ENCODE measurements around the gene ABCD3. TPM values are rescaled to one million over a fixed set of nuclear protein-coding genes. Genes with fewer than 3 reads are reported as not detected.
"Not testable (repeated sequence)": the region's sequence is repeated elsewhere in the genome, so short reads cannot be mapped to it uniquely, and the experiment has no call there.

Gene ABCD3
- total RNA-seq, 1 donor from 2014 or later: 38.4 TPM

GRCh38 chr1:94562519-94563260, 144.5 kb downstream of the ABCD3 start:
- TF ChIP-seq EZH2 (IDR thresholded peaks at IDR 0.05; ENCODE audit: insufficient read depth, low read length) (no peak), CTCF (IDR thresholded peaks at IDR 0.05; ENCODE audit: insufficient read depth, low read depth, low read length) (no peak)
- Mint-ChIP-seq H3K4me3 (ENCODE audit: unreplicated experiment) (no peak overlapping the region), H3K4me1 (ENCODE audit: low read depth, unreplicated experiment) (peaks cover 10% of the 10 kb centered on the region), H3K9me3 (ENCODE audit: unreplicated experiment) (peaks cover 5% of the 10 kb centered on the region), H3K36me3 (ENCODE audit: low read depth, unreplicated experiment) (no peaks in the 10 kb centered on the region), H3K27me3 (ENCODE audit: low read depth, unreplicated experiment) (no peaks in the 10 kb centered on the region), H3K27ac (ENCODE audit: unreplicated experiment) (no peak overlapping the region)
- no peaks in the 10 kb centered on the region for H4K20me1 ChIP-seq (ENCODE audit: insufficient read depth, low read length)
- H3K9ac ChIP-seq (ENCODE audit: low read length): no peak overlapping the region
- no peaks in the 10 kb centered on the region for H3K79me2 ChIP-seq (ENCODE audit: insufficient read depth, low read length)
- DNase-seq (ENCODE audit: low read depth): no peak
- H2AFZ ChIP-seq (ENCODE audit: low read depth, low read length): no peak overlapping the region
- no peak overlapping the region for H3K4me2 ChIP-seq (ENCODE audit: low read length)
- FAIRE-seq: no peak
- no peaks in the 10 kb centered on the region for H3K9me3 ChIP-seq (ENCODE audit: insufficient read depth, low read depth, low read length)
- no peaks in the 10 kb centered on the region for H3K27me3 ChIP-seq (ENCODE audit: insufficient read depth, low read length)
- H3K4me1 ChIP-seq (ENCODE audit: insufficient read depth, low read length): no peaks in the 10 kb centered on the region
- H3K36me3 ChIP-seq (ENCODE audit: insufficient read depth, low read length): no peaks in the 10 kb centered on the region
- no peak overlapping the region for H3K27ac ChIP-seq (ENCODE audit: low read depth, low read length)
- H3K4me3 ChIP-seq (ENCODE audit: insufficient read depth, low read depth, low read length): no peak overlapping the region

GRCh38 chr1:94565901-94566300, 147.7 kb downstream of the ABCD3 start:
- no peaks in the 10 kb centered on the region for H3K4me1 ChIP-seq (ENCODE audit: insufficient read depth, low read length)
- no peaks in the 10 kb centered on the region for H4K20me1 ChIP-seq (ENCODE audit: insufficient read depth, low read length)
- H3K4me2 ChIP-seq (ENCODE audit: low read length): no peak overlapping the region
- no peak for DNase-seq (ENCODE audit: low read depth)
- H3K27ac Mint-ChIP-seq (ENCODE audit: unreplicated experiment): no peak overlapping the region
- H3K4me1 Mint-ChIP-seq (ENCODE audit: low read depth, unreplicated experiment): peaks cover 5% of the 10 kb centered on the region
- no peaks in the 10 kb centered on the region for H3K9me3 ChIP-seq (ENCODE audit: insufficient read depth, low read depth, low read length)
- no peak overlapping the region for H3K27ac ChIP-seq (ENCODE audit: low read depth, low read length)
- no peak overlapping the region for H3K9ac ChIP-seq (ENCODE audit: low read length)
- no peak for FAIRE-seq
- no peaks in the 10 kb centered on the region for H3K79me2 ChIP-seq (ENCODE audit: insufficient read depth, low read length)
- no peak overlapping the region for H3K4me3 ChIP-seq (ENCODE audit: insufficient read depth, low read depth, low read length)
- no peaks in the 10 kb centered on the region for H3K27me3 Mint-ChIP-seq (ENCODE audit: low read depth, unreplicated experiment)
- no peak for TF ChIP-seq CTCF (IDR thresholded peaks at IDR 0.05; ENCODE audit: insufficient read depth, low read depth, low read length)
- H2AFZ ChIP-seq (ENCODE audit: low read depth, low read length): no peak overlapping the region
- no peaks in the 10 kb centered on the region for H3K36me3 ChIP-seq (ENCODE audit: insufficient read depth, low read length)
- no peaks in the 10 kb centered on the region for H3K27me3 ChIP-seq (ENCODE audit: insufficient read depth, low read length)
- H3K36me3 Mint-ChIP-seq (ENCODE audit: low read depth, unreplicated experiment): no peaks in the 10 kb centered on the region
- peaks cover 6% of the 10 kb centered on the region for H3K9me3 Mint-ChIP-seq (ENCODE audit: unreplicated experiment)
- H3K4me3 Mint-ChIP-seq (ENCODE audit: unreplicated experiment): no peak overlapping the region

GRCh38 chr1:94566436-94566835, 148.2 kb downstream of the ABCD3 start:
- not testable (repeated sequence) for H3K36me3 ChIP-seq (ENCODE audit: insufficient read depth, low read length); H3K4me1 Mint-ChIP-seq (ENCODE audit: low read depth, unreplicated experiment); H3K4me2 ChIP-seq (ENCODE audit: low read length); H3K27me3 Mint-ChIP-seq (ENCODE audit: low read depth, unreplicated experiment); H3K36me3 Mint-ChIP-seq (ENCODE audit: low read depth, unreplicated experiment); H3K27me3 ChIP-seq (ENCODE audit: insufficient read depth, low read length); H3K4me3 ChIP-seq (ENCODE audit: insufficient read depth, low read depth, low read length); H4K20me1 ChIP-seq (ENCODE audit: insufficient read depth, low read length); H3K4me3 Mint-ChIP-seq (ENCODE audit: unreplicated experiment); H3K9ac ChIP-seq (ENCODE audit: low read length); H3K79me2 ChIP-seq (ENCODE audit: insufficient read depth, low read length); H3K27ac Mint-ChIP-seq (ENCODE audit: unreplicated experiment); FAIRE-seq; H3K9me3 ChIP-seq (ENCODE audit: insufficient read depth, low read depth, low read length); DNase-seq (ENCODE audit: low read depth); H3K9me3 Mint-ChIP-seq (ENCODE audit: unreplicated experiment); H2AFZ ChIP-seq (ENCODE audit: low read depth, low read length); H3K27ac ChIP-seq (ENCODE audit: low read depth, low read length); H3K4me1 ChIP-seq (ENCODE audit: insufficient read depth, low read length)

- not testable (repeated sequence) for H3K4me3 ChIP-seq (ENCODE audit: insufficient read depth, low read depth, low read length); H3K4me1 Mint-ChIP-seq (ENCODE audit: low read depth, unreplicated experiment); FAIRE-seq
These were observed 149.9 kb downstream of the ABCD3 start for GRCh38 chr1:94567975-94568607.

More at GRCh38 chr1:94567975-94568607, 149.9 kb downstream of the ABCD3 start:
- H3K9me3 ChIP-seq (ENCODE audit: insufficient read depth, low read depth, low read length); H4K20me1 ChIP-seq (ENCODE audit: insufficient read depth, low read length); H2AFZ ChIP-seq (ENCODE audit: low read depth, low read length); H3K36me3 Mint-ChIP-seq (ENCODE audit: low read depth, unreplicated experiment); H3K27ac ChIP-seq (ENCODE audit: low read depth, low read length); H3K27me3 ChIP-seq (ENCODE audit: insufficient read depth, low read length); H3K27me3 Mint-ChIP-seq (ENCODE audit: low read depth, unreplicated experiment); H3K79me2 ChIP-seq (ENCODE audit: insufficient read depth, low read length); H3K4me2 ChIP-seq (ENCODE audit: low read length); H3K36me3 ChIP-seq (ENCODE audit: insufficient read depth, low read length); DNase-seq (ENCODE audit: low read depth); H3K27ac Mint-ChIP-seq (ENCODE audit: unreplicated experiment); H3K9ac ChIP-seq (ENCODE audit: low read length); H3K4me3 Mint-ChIP-seq (ENCODE audit: unreplicated experiment); H3K4me1 ChIP-seq (ENCODE audit: insufficient read depth, low read length): not testable (repeated sequence)
- peaks cover 14% of the 10 kb centered on the region for H3K9me3 Mint-ChIP-seq (ENCODE audit: unreplicated experiment)

Data from astrocyte (in vitro differentiated cells and primary cell).